GM18508 (cell line): ENCODE measurements around the gene FAM217A.
A peak's percentile ranks its signal among the peaks of the same experiment; 100 is the strongest.

Experiments
- ATAC-seq: cut with Tn5 transposase; IDR thresholded peaks from one replicate; pipeline ENCODE4 v1.9.1; 2021; ENCODE audit warnings: moderate number of reproducible peaks; ENCODE audit not compliant: insufficient read depth, unreplicated experiment

The FAM217A gene

DNA sequence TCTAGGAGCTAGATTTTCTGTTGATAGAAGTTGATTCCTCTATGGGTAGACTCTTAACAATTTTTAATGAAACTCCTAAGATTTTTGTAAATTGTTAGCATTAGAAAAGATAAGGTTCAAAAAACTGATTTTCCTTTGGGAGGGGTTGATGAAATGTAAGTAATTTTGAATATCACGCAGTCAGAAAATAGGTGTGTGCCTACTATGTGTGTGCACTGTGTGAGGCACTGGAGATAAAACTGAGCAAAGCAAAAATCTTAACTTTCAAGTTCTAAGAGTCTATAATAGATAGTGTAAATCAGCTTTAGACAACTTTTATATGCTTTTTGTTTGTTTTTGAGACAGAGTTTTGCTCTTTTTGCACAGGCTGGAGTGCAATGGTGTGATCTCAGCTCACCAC lies 53.3 kb downstream of the FAM217A start:
- no peak for ATAC-seq

DNA sequence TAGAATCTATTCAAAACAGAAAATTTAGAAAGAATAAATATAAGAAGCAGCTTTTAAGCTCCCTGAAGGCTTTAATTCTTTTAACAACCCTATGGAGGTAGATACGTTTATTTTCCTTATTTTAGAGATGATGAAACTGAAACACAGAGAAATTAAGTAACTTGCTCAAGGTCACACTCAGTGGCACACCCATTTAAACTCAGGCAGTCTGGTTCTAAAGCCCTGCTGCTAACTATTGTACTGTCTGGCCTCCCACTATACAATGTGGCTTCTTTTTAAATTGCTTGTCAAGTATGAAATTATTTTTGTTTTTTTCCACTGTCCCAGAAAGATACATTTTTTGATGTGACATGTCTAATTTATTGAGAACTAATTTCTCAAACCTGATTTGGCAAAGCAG lies 55.7 kb downstream of the FAM217A start:
- no peak for ATAC-seq

DNA sequence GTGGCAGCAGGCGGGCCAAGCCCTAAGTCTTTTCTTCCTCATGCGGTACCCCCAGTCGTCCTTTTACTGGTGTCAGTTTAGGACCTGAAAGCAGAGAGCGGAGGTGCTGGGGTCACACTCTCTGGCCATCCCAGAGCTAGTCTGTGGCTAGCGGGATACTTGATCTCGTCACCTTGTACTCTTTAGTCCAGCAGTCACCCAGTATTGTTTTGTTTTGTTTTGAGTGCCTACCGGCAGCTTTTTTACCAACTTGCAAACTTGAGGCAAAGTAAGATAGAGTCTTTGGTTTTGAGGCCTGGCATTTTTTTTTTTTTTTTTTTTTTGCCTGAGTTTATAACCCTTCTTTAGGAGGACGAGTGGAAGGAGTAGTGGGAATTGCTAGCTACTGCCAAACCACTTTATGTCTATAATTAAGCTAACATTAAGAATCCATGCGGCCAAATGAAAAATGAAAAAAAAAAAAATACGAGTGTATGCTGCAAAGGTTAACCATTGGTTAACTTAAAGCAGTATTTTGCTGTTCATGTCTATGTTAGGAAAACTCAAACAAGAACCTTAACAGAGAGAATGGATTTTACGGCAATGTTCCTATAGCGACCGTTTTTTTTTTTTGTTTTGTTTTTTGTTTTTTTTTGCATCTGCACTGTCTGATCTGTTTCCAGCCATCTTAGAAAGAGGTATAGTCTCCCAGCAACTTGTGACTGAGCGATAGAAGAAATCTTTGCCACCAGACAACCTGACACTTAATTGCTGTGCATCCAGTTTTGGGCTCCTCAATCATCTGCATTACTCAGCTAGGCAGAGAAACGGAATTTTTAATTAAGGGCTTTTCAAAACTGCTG lies 56.9 kb downstream of the FAM217A start:
- ATAC-seq, result no peak

DNA sequence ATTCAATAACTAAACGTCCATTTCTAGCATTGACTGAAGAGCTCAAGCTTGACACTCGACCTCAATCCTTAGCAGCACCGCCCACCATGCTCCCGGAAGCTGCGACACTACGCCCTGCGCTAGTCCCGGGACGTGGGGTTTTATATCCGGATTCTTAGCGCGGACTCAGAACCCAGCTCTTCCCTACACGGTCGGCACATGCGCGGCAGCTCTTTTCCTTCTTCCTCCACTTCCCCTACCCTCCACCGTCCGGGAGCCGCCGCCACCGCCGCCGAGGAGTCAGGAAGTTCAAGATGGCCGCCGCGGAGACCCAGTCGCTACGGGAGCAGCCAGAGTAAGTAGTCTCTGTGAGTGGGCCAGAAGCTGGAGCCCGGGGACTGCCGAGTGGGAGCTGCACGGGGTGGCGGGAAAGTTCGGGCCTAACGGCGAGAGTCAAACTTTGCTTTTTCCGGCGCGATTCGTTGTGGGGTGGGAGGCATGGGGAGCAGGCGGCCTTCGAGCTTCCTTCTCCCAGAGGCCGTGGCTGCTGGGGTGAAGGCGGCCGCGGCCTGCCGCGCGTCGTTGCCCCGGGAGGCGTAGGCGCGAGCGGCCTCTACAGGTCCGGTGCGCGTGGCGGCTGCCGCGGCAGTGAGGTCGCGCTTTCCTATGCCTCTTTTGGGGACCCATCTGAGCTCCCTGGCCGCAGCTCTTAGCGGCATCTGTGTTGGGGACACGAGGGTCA lies 57.6 kb downstream of the FAM217A start:
- peak; percentile 31 for ATAC-seq

DNA sequence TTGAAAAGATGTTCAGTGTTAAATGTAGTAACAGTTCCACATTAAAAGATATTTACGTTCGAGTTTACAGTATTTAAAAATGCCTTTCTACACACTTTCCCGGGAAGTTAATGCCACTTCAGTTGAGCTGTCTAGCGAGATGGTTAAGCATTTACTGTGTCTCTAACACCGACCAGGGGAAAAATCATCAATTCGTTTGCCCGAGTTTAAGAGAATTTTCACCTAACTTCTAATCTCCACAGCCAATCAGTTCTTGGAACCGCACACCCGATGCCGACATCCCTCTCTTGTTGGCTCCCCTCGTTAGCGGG lies 58.2 kb downstream of the FAM217A start:
- no peak for ATAC-seq

DNA sequence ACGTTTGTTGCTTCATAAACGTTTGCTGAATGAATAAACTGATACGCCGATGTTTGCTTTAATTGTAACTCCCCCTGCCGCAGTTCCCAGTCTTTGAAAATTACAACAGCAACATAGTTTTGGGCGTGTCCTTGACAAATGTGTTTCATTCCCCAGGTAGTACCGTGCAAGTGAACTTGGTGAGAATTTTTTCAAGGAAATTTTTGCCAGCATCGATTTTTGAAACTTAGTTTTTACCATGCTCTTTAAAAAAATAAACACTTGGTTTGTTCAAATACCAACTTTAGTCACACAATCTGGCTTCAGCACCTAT lies 60.1 kb downstream of the FAM217A start:
- no peak for ATAC-seq
